HG03045 (cell line): ENCODE measurements around the gene PRR20B.
"Not testable (repeated sequence)": the region's sequence is repeated elsewhere in the genome, so short reads cannot be mapped to it uniquely, and the experiment has no call there.

ENCODE experiments used
- ATAC-seq: cut with Tn5 transposase; IDR thresholded peaks from one replicate; pipeline ENCODE4 v1.9.1; 2021; ENCODE audit warnings: mild to moderate bottlenecking, moderate library complexity; ENCODE audit not compliant: unreplicated experiment

Gene PRR20B

DNA sequence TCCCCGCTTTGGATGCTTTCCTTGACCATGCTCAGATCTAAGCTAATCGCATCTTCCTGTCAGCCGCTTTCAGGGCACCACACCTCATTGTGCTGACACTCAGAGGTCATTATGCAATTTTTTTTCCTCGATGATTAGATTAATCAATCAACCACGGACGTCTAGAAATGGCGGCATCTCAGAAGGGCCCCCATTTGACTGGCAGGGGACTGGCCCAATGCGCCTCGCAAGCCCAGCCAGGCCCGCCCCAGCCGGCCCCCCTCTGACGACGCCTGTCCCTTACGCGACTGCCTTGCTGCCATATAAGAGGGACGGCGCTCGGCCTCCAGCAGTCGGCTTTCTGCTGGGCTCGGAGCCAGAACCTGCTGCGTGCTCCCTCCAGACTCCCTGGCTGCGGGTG, at the start of gene PRR20B:
Gene PRR20B (plus strand): TSS at position 301 of the 400 bp plus-strand sequence. CDS start 387 bp downstream, outside the sequence.
- not testable (repeated sequence) for ATAC-seq

DNA sequence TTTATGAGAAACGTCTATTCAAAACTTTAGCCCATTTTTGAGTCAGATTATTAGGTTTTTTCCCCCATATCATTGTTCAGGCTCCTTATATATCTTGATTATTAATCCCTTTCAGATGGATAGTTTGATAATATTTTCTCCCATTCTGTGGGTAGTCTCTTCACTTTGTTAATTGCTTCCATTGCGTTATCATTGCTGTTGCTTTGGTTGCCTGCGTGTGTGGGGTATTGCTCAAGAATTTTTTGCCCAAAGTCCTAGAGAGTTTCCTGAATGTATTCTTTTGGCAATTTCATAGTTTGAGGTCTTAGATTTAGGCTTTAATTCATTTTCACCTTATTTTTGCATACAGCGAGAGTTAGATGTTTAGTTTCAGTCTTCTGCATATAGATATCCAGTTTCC, 32.3 kb upstream of the PRR20B start:
- ATAC-seq, result no peak

- ATAC-seq, result no peak
Observed at GRCh38 chr13:57123681-57124080, 23.6 kb upstream of the PRR20B start.

- no peak for ATAC-seq
Observed at GRCh38 chr13:57128909-57129308, 18.4 kb upstream of the PRR20B start.

DNA sequence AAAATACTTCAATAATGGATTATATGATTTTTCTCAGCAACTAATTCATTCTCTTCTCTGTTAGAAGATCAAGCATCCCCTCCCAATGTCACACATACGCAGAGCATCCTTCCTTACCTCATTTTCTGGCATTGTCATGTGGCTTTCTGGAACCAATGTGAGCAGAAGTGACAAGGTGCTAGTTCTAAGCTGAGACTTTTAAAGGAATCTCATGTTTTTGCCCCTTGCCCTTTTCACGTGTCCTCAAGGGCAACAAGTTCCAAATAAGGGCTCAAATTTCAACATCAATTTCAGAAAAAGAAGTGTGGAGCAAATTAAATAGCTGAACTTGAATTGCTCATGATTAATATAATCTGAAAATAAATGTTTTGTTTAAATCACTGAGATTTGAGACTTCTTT, 11.2 kb upstream of the PRR20B start:
- no peak for ATAC-seq

DNA sequence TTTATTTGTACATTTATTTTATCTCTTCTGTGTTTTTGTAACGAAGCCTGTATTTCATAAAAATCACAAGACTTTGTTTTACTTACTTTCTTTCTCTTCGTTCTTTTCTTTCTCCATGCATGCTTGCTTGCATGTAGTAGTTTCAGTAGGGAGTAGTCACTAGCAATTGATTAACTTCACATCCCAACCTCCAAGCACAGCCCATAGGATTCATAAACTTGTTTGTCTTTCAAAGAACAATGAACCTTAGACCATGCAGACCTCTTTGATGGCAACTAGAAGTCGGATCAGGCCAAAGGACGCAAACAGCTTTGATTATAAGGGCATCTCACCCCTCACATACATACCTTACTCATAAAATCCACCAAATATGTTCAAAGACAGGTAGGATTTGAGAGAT, 9.7 kb upstream of the PRR20B start:
- ATAC-seq, result no peak

DNA sequence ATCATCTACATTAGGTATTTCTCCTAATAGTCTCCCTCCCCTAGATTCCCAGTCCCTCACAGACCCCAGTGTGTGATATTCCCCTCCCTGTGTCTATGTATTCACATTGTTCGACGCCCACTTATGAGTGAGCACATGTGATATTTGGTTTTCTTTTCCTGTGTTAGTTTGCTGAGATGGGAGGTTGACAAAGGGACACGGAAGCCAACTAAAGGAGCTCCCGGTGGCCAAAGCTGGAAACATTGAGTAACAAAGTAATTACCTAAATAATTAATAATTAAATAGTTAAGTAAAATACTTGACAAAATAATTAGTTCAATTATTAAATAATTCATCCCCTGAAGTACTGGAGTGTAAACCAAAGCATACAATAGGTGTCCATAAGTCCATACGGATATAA, 8.3 kb upstream of the PRR20B start:
- no peak for ATAC-seq

DNA sequence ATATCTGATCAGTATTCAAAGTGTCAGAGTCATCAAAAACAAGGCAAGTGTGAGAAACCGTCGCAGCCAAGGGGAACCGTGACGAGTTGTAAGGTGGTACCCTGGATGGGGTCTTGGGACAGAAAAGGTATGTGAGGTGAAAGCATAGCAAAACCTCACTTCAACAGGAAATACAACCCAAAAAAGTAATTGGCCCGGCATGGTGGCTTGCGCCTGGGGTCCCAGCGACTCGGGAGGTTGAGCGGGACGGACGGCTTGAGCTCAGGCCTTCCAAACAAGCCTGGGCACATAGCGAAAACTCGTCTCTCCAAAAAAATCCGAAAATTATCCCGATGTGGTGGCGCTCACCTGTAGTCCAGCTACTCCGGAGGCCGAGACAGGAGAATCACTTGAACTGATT, 7.5 kb upstream of the PRR20B start:
- ATAC-seq, result not testable (repeated sequence)

GRCh38 chr13:57140235-57140968, 6.9 kb upstream of the PRR20B start, which contains the start of gene PRR20A:
TSS of gene PRR20A (plus strand) at chr13:57140918. CDS start at chr13:57141305, 387 bp downstream.
- not testable (repeated sequence) for ATAC-seq

- not testable (repeated sequence) for ATAC-seq
Observed at GRCh38 chr13:57148106-57148505, 818 bp downstream of the PRR20B start.

- not testable (repeated sequence) for ATAC-seq
Observed at GRCh38 chr13:57153761-57154160, 6.5 kb downstream of the PRR20B start, which contains the start of gene PRR20C. TSS of gene PRR20C (plus strand) at chr13:57154061. CDS start at chr13:57154448, 387 bp downstream.

DNA sequence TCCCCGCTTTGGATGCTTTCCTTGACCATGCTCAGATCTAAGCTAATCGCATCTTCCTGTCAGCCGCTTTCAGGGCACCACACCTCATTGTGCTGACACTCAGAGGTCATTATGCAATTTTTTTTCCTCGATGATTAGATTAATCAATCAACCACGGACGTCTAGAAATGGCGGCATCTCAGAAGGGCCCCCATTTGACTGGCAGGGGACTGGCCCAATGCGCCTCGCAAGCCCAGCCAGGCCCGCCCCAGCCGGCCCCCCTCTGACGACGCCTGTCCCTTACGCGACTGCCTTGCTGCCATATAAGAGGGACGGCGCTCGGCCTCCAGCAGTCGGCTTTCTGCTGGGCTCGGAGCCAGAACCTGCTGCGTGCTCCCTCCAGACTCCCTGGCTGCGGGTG, 13.0 kb downstream of the PRR20B start, which contains the start of gene PRR20D:
Gene PRR20D (plus strand): TSS at position 301 of the 400 bp plus-strand sequence. CDS start 387 bp downstream, outside the sequence.
- ATAC-seq, result not testable (repeated sequence)

DNA sequence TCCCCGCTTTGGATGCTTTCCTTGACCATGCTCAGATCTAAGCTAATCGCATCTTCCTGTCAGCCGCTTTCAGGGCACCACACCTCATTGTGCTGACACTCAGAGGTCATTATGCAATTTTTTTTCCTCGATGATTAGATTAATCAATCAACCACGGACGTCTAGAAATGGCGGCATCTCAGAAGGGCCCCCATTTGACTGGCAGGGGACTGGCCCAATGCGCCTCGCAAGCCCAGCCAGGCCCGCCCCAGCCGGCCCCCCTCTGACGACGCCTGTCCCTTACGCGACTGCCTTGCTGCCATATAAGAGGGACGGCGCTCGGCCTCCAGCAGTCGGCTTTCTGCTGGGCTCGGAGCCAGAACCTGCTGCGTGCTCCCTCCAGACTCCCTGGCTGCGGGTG, 19.6 kb downstream of the PRR20B start, which contains the start of gene PRR20E:
Gene PRR20E (plus strand): TSS at position 301 of the 400 bp plus-strand sequence. CDS start 387 bp downstream, outside the sequence.
- not testable (repeated sequence) for ATAC-seq

GRCh38 chr13:57191667-57192066, 44.4 kb downstream of the PRR20B start:
- no peak for ATAC-seq
